Cerebellar nuclear complex (tissue), 1 donor: ENCODE results near the gene ELF1.

ENCODE experiments used
- DNase-seq, 2 experiments: peaks; one replicate each; lab custom pipeline; 2025; lab: John Stamatoyannopoulos, UW

ELF1 gene

DNA sequence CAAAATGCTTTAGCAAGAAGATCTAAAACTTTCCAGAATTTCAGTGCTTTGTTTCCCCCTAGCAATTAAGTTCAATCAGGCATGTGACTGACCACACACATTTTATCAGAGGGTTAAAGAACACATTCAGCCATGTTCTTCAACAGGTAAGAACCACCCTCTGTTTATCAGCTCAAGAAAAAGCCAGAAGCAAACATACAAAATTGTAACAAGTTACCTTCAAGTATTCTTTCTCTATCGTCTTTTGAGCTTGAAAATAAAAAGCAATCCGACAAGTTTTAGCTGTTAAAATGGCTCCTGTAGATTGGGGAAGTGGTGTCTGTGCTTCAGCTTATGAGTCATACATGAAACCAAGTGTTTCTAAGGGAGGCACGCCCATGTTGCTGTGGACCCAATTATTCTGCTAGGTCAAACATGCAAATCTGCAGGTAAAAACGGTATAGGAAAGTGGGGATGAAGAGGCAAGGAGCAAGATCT lies at the start of gene ELF1:
Gene ELF1, minus strand, starts transcription at position 306 of the 477 bp plus-strand sequence. CDS start 37,262 bp downstream, outside the sequence.
- DNase-seq, result no peak

DNA sequence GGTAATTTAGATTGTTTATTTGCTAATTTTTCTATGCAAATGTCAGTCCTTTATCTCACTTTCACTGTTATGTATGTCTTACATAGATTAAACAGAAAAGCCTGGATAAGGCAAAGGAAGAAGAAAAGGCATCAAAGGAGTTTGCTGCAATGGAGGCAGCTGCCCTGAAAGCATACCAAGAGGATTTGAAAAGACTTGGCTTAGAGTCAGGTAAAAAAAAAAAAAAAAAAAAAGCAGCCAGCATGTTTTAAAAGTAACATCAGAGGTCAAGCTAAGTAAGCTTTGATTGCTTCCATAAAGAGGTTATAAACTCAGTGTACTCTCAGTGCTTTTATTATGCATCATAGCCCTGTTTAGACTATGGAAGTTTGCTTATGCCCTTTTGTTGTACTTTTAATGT lies 46.0 kb upstream of the ELF1 start:
- DNase-seq, result no peak

- no peak for DNase-seq
Measured at GRCh38 chr13:41064493-41064892, 45.4 kb upstream of the ELF1 start.

- DNase-seq, result no peak
Measured at GRCh38 chr13:41061914-41062837, 43.1 kb upstream of the ELF1 start.

DNA sequence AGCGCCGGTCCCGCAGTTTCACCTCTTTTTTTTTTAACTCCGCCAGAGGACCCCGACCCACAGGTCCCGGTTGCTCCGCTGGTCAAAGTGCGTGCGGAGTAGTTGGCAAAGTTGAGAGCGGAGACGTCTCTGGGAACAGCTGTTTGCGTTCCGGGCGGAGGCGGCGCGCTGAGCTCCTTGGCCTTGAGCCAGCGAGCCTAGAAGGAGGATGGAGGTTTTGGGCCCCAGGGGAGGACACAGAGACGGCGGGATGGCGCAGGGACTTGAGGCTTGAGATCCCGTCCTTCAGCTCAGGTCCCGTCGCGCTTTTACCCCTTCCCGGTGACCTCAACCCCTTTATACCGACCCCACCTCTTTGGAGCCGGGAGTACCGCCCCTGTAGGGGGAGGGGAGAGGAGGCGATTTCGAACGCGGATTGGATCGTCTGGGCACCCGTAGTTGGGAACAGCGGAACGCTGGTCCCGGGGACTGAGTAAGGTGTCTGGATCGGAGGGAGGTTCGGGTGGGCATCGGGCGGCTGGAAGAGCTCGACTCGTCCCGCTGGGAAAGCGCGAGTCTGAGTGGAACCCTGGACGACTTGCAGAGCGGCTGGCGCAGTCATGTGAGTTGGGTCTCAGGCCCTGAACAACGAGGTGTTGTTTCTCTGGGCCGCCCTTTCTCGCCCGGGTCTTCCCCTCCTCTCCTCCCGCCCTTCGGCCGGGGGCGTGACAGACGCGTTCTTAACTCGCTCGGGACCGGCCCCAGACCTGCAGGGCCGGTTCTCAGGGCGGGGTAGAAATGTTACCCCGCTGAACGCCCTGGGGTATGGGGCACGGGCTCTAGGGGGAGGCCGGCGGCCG lies 42.2 kb upstream of the ELF1 start, which contains the start of gene WBP4:
Gene WBP4, plus strand, starts transcription at position 435 of the 839 bp plus-strand sequence. Its CDS starts 165 bp downstream, at position 600.
- DNase-seq, result peak in 1 of 2 experiments; percentile 64

GRCh38 chr13:41060724-41061074 lies 41.6 kb upstream of the ELF1 start:
- DNase-seq, result peak; percentile 18 to 29

DNA sequence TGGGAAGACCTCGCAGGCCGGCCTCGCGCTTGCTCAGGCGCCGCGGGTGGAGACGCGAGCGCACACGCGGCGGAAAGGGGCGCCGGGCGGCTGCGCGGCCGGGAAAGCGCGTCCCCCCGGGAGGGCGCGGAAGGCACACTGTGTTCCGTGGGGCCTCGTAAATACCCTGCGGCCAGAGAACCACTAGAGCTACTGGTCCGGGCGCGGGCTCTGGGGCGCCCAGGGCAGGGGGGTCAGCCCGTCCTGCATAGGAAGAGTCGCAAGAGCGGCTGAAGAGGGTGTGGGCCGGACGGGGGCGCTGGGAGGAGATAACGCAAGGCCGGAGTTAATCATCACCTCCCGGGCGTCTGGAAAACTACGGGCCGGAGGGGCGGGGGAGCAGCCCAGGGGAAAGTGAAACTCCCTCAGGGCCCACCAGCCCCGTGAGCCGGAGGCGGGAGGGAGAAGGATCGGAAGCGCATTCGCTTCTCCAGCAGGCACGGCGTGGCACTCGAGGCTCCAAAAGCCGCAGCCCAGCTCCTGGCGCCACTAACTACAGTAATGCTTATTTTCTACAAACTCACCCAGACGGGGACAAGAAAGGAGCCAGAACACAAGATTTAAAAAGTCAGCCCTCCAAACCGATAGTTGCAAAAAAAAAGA lies 41.1 kb upstream of the ELF1 start:
- DNase-seq, result peak in 1 of 2 experiments; percentile 25

- no peak for DNase-seq
Measured at GRCh38 chr13:41059456-41060081, 40.5 kb upstream of the ELF1 start.

DNA sequence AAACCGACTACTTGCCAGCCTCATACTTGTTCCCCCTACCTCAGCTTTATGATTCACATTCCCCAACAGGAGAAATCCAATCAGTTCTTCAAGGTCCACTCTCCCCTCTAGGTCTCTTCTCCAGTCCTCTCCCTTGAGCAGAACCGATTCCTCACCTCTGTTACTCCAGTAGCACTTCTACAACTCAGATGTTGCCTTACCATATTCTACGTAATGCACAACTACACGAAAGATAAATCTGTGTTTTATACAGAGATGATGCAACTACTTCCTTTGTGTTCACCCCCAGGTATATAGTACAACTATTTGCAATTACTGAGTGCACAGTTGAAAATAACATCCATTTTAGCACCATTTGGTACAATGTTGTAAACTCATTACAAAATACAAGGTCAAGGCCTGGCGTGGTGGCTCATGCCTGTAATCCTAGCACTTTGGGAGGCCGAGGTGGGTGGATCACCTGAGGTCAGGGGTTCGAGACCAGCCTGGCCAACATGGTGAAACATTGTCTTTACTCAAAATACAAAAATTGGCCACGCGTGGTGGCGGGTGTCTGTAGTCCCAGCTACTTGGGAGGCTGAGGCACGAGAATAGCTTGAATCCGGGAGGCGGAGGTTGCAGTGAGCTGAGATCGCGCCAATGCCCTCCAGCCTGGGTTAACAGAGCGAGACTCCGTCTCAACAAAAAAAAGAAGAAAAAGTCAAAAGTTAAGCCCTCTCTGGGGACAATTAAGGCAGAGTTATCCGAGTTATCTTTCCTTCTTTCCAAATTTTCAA lies 39.4 kb upstream of the ELF1 start:
- no peak for DNase-seq

DNA sequence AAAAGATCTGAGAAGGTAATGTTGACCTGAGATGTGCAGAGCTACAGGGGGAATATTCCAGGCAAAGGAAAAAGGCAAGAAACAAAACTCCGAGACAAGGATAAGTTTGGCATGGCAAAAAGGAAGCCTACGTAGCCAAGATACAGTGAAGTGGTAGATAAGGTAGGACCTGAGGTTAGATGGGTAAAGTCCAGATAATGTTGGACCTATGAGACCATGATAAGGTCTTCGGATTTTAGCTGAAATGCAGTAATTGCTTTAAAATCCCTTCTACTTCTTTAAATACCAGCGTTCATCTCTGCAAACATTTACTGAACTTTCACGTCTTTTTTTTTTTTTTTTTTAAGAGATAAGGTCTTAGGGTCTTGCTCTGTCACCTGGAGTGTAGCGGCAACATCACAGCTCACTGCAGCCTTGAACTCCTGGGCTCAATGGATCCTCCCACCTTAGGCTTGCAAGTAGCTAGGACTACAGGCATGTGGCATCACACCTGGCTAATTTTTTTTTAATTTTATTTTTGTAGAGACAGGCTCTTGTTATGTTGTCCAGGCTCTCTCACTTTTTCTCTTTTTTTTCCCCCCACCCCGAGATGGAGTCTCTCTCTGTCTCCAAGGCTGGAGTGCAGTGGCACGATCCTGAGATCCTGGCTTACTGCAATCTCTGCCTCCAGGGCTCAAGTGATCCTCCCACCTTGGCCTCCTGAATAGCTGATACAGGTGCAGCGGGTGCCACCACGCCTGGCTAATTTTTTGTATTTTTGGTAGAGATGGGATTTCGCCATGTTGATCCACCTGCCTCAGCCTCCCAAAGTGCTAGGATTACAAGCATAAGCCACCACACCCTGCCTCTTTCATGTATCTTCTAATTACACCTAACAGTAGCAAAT lies 38.0 kb upstream of the ELF1 start:
- DNase-seq, result no peak

GRCh38 chr13:41056194-41056593 lies 37.1 kb upstream of the ELF1 start:
- DNase-seq, result no peak

DNA sequence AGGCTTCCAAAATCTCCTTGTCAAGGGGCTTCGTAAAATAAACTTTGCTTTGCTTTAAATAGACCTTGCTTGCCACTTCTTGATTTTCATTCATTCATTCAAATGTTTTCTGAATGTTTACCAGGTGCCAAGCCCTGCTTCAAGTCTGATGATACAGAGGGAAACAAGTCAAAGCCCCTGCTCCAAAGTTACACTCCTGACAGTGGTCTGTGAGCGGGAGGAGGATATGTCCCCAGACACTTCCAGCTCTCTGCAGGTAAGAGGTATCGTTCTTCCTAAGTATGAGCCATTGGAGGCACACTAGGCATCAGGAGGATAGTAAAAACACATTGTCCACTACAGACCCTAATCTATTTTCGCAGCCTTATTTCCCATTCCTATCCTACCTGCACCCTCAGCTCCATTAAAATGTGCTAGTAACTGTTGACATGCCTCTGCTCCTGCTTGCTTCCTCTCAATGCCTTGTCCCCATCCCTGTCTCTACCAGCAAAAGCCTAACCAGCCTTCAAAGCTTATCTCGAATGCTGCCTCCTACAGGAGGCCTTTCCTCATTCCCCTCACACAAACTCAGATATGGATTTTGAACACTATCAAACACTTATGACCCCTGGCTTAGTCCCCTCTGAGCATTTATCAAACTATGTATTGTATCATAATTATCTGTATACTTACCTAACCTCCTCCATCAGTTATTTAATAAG lies 36.0 kb upstream of the ELF1 start:
- DNase-seq, result no peak

DNA sequence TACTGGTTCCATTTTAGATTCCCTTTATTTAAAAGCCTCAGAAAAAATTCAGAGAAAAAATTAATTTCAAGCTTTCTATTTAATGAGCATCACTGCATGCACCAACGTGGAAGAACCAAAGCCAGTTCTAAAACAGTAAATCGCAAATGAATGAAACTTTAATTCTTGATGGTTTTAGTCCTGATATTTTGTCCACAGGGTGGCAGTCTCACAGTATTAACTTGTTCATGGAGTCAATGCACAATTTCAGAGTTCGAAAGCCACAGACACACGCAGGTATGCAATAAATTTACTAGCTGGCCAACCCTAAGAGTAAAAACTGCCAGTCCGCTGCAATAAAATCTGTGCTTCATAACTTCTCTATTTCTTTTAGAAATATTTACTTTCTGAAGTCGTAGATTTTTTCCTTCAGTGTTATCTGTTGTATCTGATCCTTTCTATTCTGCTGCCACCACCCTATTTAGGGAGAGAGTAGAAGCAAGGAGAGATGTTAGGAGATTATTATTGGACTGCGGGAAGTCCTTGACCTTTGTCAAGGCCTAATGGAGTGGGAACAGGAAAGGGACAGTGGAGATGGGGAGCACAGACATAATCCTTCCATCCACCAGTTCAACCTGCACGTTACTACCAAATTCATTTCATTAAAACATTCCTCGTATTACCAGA lies 35.2 kb upstream of the ELF1 start:
- no peak for DNase-seq

- DNase-seq, result no peak
Measured at GRCh38 chr13:41053384-41053826, 34.3 kb upstream of the ELF1 start.

DNA sequence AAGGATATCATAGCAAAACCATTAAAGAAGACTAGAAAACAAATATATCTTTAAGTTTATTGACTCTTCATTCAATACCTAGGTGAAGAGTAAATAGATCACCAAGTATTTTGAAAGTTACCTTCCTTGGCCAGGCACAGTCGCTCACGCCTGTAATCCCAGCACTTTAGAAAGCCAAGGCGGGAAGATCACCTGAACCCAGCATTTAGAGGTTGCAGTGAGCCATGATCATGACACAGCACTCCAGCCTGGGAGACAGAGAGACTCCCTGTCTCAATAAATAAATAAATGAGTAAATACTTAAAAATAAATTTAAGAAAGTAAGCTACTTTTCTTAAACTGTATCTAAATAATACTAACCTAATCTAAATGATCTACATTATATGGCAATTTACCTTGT lies 33.3 kb upstream of the ELF1 start:
- DNase-seq, result no peak

DNA sequence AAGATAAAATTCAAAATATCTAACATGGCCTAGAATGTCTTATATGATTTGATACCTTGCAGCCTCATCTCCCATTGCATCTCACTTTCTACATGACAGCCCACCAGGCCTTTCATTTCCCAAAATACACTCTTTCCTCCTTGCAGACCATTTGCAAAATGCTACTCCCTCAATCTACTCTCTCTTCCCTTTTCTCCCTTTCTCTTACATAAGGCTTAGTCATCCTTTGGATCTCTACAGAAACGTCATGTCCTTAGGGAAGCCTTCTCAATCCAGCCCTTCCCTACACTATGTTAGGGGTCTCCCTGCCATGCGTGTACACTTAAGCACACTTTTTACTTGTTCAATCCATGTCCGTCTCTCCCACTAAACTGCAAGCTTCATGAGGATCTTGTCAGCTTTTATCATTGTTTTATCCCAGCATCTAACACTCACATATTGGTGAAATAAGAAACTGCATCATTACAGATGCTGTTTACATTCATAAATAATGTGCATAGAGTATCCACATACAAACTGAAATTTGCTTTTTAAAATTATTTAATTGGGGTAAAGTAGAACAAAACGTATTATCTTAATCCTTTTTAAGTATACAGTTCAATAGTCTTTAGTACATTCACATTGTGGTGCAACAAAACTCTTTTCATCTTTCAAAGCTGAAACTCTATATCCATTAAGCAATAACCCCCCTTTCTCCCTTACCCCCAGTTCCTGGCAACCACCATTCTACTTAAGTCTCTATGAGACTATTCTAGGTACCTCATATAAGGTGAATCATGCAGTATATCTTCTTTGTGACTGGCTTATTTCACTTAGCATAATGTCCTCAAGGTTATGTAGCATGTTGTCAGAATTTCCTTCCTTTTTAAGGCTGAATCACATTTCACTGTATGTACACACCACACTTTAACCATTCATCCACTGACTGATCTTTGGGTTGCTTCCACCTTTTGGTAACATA lies 30.6 kb upstream of the ELF1 start:
- DNase-seq, result no peak

GRCh38 chr13:41048640-41049039 lies 29.5 kb upstream of the ELF1 start:
- no peak for DNase-seq
